ENCODE measurements around the gene PROZ.

DNA sequence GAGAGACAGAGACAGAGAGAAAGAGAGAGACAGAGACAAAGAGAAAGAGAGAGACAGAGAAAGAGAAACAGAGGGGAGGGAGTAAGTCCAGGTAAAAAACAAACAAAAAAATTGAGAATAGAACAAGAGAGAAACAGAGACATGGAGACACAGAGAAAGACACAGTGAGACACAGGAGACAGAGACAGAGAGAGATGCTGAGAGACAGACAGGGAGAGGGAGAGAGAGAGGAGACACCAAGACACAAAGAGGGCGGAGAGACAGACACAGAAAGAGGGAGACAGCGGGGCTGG lies 5.8 kb upstream of the PROZ start:
- TF ChIP-seq, protein P1, sequence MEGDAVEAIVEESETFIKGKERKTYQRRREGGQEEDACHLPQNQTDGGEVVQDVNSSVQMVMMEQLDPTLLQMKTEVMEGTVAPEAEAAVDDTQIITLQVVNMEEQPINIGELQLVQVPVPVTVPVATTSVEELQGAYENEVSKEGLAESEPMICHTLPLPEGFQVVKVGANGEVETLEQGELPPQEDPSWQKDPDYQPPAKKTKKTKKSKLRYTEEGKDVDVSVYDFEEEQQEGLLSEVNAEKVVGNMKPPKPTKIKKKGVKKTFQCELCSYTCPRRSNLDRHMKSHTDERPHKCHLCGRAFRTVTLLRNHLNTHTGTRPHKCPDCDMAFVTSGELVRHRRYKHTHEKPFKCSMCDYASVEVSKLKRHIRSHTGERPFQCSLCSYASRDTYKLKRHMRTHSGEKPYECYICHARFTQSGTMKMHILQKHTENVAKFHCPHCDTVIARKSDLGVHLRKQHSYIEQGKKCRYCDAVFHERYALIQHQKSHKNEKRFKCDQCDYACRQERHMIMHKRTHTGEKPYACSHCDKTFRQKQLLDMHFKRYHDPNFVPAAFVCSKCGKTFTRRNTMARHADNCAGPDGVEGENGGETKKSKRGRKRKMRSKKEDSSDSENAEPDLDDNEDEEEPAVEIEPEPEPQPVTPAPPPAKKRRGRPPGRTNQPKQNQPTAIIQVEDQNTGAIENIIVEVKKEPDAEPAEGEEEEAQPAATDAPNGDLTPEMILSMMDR (optimal IDR thresholded peaks at IDR 0.05 in 1 of 3, IDR thresholded peaks at IDR 0.05 in 1 of 3, conservative IDR thresholded peaks at IDR 0.05 in 1 of 3; ENCODE audit: extremely low read depth in 1 of 3, insufficient read depth in 2 of 3, low read length in 3 of 3), result no peak
- TF ChIP-seq EZH2 (IDR thresholded peaks at IDR 0.05; ENCODE audit: low read length), result peak; percentile 67
